WTC11 (cell line): ENCODE data around the gene SEZ6L2. TPM values are rescaled to one million over a fixed set of nuclear protein-coding genes. Genes with fewer than 3 reads are reported as not detected.

ENCODE experiments used
- ATAC-seq: fragments of 200-7000 bp; cut with Tn5 transposase; 2 replicates; pipeline ENCODE4 v1.10.0; 2021; ENCODE audit warnings: mild to moderate bottlenecking, moderate library complexity
- CTCF ChIA-PET: fragments of 300-600 bp; sonication (Branson Sonifier 250); formaldehyde crosslinking; loops from one replicate; lab custom pipeline; 2021; ENCODE audit warnings: antibody characterized with exemption; lab: Charles Lee
- POLR2A ChIA-PET: fragments of 350-600 bp; sonication (Branson Sonifier 250); formaldehyde crosslinking; loops from one replicate; lab custom pipeline; 2021; ENCODE audit warnings: antibody characterized with exemption; lab: Charles Lee
- DNase-seq: peaks from one replicate; pipeline ENCODE4 v3.0.0; 2021; ENCODE audit warnings: low spot score
- H3K27ac Mint-ChIP-seq: 2 replicates; pipeline ENCODE4 v1.8.0; 2021; ENCODE audit warnings: mixed read lengths
- H3K27me3 Mint-ChIP-seq: 2 replicates; pipeline ENCODE4 v1.8.0; 2021; ENCODE audit warnings: low read depth, mild to moderate bottlenecking, moderate library complexity, mixed read lengths
- H3K36me3 Mint-ChIP-seq: 2 replicates; pipeline ENCODE4 v1.8.0; 2021; ENCODE audit warnings: mixed read lengths
- H3K4me1 Mint-ChIP-seq: 2 replicates; pipeline ENCODE4 v1.8.0; 2022; ENCODE audit warnings: mixed read lengths
- H3K4me3 Mint-ChIP-seq: 2 replicates; pipeline ENCODE4 v1.8.0; 2021; ENCODE audit warnings: mild to moderate bottlenecking, moderate library complexity, mixed read lengths
- H3K9me3 Mint-ChIP-seq: 2 replicates; pipeline ENCODE4 v1.8.0; 2021; ENCODE audit warnings: mixed read lengths
- ATF2 ChIP-seq: sonication (generic); formaldehyde crosslinking; IDR thresholded peaks from 2 replicates; pipeline ENCODE4 v1.8.1; 2022; ENCODE audit warnings: low read depth, missing genetic modification reagents, borderline replicate concordance
- CBFB ChIP-seq: sonication (generic); formaldehyde crosslinking; IDR thresholded peaks from 2 replicates; pipeline ENCODE4 v1.8.1; 2022; ENCODE audit warnings: mild to moderate bottlenecking, low read depth, missing genetic modification reagents
- E2F4 ChIP-seq: sonication (generic); formaldehyde crosslinking; IDR thresholded peaks from 2 replicates; pipeline ENCODE4 v1.8.1; 2022; ENCODE audit warnings: low read depth, mild to moderate bottlenecking, moderate library complexity, missing genetic modification reagents, borderline replicate concordance
- ELF4 ChIP-seq: sonication (generic); formaldehyde crosslinking; IDR thresholded peaks from 2 replicates; pipeline ENCODE4 v1.8.1; 2022; ENCODE audit warnings: low read depth, mild to moderate bottlenecking, moderate library complexity, missing genetic modification reagents
- MLX ChIP-seq: sonication (generic); formaldehyde crosslinking; IDR thresholded peaks from 2 replicates; pipeline ENCODE4 v1.8.1; 2023; ENCODE audit warnings: mild to moderate bottlenecking, missing genetic modification reagents, moderate library complexity
- NR1H2 ChIP-seq: sonication (generic); formaldehyde crosslinking; IDR thresholded peaks from 2 replicates; pipeline ENCODE4 v1.9.0; 2021; ENCODE audit warnings: mild to moderate bottlenecking, moderate library complexity, missing genetic modification reagents
- NR3C1 ChIP-seq: sonication (generic); formaldehyde crosslinking; conservative IDR thresholded peaks from 2 replicates; pipeline ENCODE4 v1.8.1; 2023; ENCODE audit warnings: low read depth, mild to moderate bottlenecking, missing genetic modification reagents
- PRDM15 ChIP-seq: sonication (generic); formaldehyde crosslinking; IDR thresholded peaks from 2 replicates; pipeline ENCODE4 v1.8.0; 2022; ENCODE audit warnings: missing genetic modification reagents
- PRRX2 ChIP-seq: fragments of 250-450 bp; sonication (Bioruptor Pico); IDR thresholded peaks from 2 replicates; pipeline ENCODE4 v1.8.0; 2021; ENCODE audit warnings: mild to moderate bottlenecking
- SMAD3 ChIP-seq: sonication (generic); formaldehyde crosslinking; IDR thresholded peaks from 2 replicates; pipeline ENCODE4 v1.8.0; 2022; ENCODE audit warnings: missing genetic modification reagents, mild to moderate bottlenecking, borderline replicate concordance
- SMAD4 ChIP-seq: sonication (generic); formaldehyde crosslinking; IDR thresholded peaks from 2 replicates; pipeline ENCODE4 v1.8.0; 2022; ENCODE audit warnings: mild to moderate bottlenecking, missing genetic modification reagents
- ZNF425 ChIP-seq: fragments of 250-450 bp; sonication (Bioruptor Pico); conservative IDR thresholded peaks from 2 replicates; pipeline ENCODE4 v1.9.0; 2021; ENCODE audit warnings: mild to moderate bottlenecking
- total RNA-seq: library from RNA; stranded (reverse); gene quantifications from 3 replicates; pipeline ENCODE4 v1.2.3, GENCODE V29; 2021
- TF ChIP-seq, protein P1 (sequence below): sonication (generic); formaldehyde crosslinking; conservative IDR thresholded peaks from 2 replicates; pipeline ENCODE4 v1.8.1; 2023; ENCODE audit warnings: mild to moderate bottlenecking, low read depth, missing genetic modification reagents, moderate library complexity
- TF ChIP-seq, protein P2 (sequence below): sonication (generic); formaldehyde crosslinking; IDR thresholded peaks from 2 replicates; pipeline ENCODE4 v1.8.0; 2022; ENCODE audit warnings: mild to moderate bottlenecking, missing genetic modification reagents

SEZ6L2 gene
- total RNA-seq, 1 experiment from 2014 or later: 58.2 TPM

DNA sequence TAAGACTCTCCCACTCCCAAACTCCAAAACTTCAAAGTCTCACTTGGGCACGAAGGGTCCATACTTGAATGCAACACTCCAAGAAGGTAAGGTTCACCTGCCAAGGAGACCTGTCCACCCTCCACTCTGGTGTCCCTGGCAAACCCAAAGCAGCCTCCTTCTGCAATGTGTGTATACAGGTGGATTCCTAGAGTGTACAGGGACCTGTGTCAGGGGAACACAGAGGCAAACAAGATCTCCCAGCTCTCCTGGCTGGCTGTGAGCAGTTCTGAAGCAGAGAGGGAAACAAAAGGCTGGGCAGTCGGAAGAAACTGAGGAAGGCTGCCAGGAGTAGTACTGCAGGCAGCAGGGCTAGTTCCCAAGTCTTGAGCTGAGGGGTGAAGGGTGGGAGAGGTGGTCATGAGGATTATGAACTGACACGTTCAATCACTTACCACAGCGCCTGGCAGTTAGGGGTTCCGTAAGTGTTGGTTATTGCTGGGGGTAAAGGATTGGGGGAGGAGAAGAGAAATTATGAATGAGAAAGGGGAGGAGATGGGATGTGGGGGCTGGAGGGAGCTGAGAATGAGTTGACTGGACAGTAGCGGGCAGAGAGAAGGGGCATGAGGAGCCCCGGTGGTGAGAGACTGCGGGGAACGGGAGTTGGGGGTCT, 25.9 kb upstream of the SEZ6L2 start:
- Mint-ChIP-seq H3K4me3 (peak overlapping the region; percentile 93), H3K27ac (peak overlapping the region; percentile 54; the same call in 1 of the 2 replicates), H3K27me3 (no peaks in the 10 kb centered on the region; the same call in 1 of the 2 replicates), H3K36me3 (no peaks in the 10 kb centered on the region; the same call in none of the 2 replicates), H3K9me3 (no peaks in the 10 kb centered on the region), H3K4me1 (peaks cover 18% of the 10 kb centered on the region)
- POLR2A ChIA-PET: interaction anchor here (0.5 to 2.5 kb wide), 7 partner anchors 12 to 561 kb away, joined by 3 to 14 read pairs (median 6); partner anchors contain the start of genes ASPHD1, SEZ6L2, TAOK2 and TMEM219
- CTCF ChIA-PET: interaction anchor here (0.7 to 1.9 kb wide), 8 partner anchors 10 to 107 kb away, joined by 3 to 10 read pairs (median 4); partner anchors contain the start of genes ASPHD1 and SEZ6L2
- no peak for TF ChIP-seq E2F4 (CRISPR knock-in tag)
- no peak for DNase-seq
- no peak for ATAC-seq

GRCh38 chr16:29922986-29923501, 23.7 kb upstream of the SEZ6L2 start:
- Mint-ChIP-seq H3K27me3 (no peaks in the 10 kb centered on the region; the same call in 1 of the 2 replicates), H3K4me1 (peaks cover 18% of the 10 kb centered on the region), H3K4me3 (no peak overlapping the region), H3K27ac (no peak overlapping the region), H3K9me3 (no peaks in the 10 kb centered on the region), H3K36me3 (peaks cover 3% of the 10 kb centered on the region)
- DNase-seq (no peak), ATAC-seq (no peak)
- ChIA-PET CTCF (interaction anchor here (0.9 to 1.8 kb wide), 5 partner anchors 12 to 223 kb away, joined by 3 to 5 read pairs (median 4); no protein-coding TSS in a partner anchor), POLR2A (no interaction called here)
- no peak for TF ChIP-seq ELF4
- no peak for TF ChIP-seq SMAD3 (CRISPR knock-in tag)
- TF ChIP-seq PRDM15: no peak
- no peak for TF ChIP-seq ATF2 (CRISPR knock-in tag)
- TF ChIP-seq, protein P1, sequence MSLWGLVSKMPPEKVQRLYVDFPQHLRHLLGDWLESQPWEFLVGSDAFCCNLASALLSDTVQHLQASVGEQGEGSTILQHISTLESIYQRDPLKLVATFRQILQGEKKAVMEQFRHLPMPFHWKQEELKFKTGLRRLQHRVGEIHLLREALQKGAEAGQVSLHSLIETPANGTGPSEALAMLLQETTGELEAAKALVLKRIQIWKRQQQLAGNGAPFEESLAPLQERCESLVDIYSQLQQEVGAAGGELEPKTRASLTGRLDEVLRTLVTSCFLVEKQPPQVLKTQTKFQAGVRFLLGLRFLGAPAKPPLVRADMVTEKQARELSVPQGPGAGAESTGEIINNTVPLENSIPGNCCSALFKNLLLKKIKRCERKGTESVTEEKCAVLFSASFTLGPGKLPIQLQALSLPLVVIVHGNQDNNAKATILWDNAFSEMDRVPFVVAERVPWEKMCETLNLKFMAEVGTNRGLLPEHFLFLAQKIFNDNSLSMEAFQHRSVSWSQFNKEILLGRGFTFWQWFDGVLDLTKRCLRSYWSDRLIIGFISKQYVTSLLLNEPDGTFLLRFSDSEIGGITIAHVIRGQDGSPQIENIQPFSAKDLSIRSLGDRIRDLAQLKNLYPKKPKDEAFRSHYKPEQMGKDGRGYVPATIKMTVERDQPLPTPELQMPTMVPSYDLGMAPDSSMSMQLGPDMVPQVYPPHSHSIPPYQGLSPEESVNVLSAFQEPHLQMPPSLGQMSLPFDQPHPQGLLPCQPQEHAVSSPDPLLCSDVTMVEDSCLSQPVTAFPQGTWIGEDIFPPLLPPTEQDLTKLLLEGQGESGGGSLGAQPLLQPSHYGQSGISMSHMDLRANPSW: no peak
- TF ChIP-seq PRRX2: no peak
- TF ChIP-seq, protein P2, sequence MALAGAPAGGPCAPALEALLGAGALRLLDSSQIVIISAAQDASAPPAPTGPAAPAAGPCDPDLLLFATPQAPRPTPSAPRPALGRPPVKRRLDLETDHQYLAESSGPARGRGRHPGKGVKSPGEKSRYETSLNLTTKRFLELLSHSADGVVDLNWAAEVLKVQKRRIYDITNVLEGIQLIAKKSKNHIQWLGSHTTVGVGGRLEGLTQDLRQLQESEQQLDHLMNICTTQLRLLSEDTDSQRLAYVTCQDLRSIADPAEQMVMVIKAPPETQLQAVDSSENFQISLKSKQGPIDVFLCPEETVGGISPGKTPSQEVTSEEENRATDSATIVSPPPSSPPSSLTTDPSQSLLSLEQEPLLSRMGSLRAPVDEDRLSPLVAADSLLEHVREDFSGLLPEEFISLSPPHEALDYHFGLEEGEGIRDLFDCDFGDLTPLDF: no peak
- TF ChIP-seq MLX (CRISPR knock-in tag): no peak
- TF ChIP-seq NR3C1 (CRISPR knock-in tag): no peak
- TF ChIP-seq SMAD4 (CRISPR knock-in tag): no peak
- TF ChIP-seq NR1H2 (CRISPR knock-in tag): no peak
- no peak for TF ChIP-seq ZNF425 (CRISPR knock-in tag)
- TF ChIP-seq CBFB (CRISPR knock-in tag): no peak
